OCI-M2 (cell line): ENCODE data around the gene MARK4.
"Not testable (repeated sequence)": the region's sequence is repeated elsewhere in the genome, so short reads cannot be mapped to it uniquely, and the experiment has no call there.

ENCODE experiments used
- DNase-seq: peaks from one replicate; lab custom pipeline; 2025; ENCODE audit not compliant: unreplicated experiment; lab: John Stamatoyannopoulos, UW

The MARK4 gene

DNA sequence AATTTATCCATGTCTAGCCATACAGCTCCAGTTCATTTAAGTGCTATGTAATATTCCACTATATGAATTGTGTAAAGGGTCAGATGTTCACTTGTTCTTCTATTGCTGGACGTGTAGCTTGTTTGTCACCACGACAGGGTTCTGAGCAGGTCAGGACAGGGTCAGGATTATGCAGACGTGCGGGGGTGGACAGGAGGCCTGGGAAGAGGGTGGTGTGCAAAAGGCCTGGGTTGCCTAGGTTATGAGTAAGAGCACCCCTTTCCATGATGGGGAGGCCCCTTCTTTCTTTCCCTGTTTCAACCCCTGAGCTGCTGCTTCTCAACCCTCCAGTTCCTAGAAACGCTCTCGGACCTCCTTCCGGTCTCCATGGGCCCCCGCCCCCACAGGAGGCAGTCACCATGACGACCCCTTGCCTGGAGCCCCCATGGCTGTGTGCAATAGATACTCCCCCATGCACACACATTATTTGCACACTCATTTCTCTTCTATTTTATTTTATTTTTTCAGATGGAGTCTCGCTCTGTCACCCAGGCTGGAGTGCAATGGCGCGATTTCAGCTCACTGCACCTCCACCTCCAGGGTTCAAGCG is 7.8 kb upstream of the MARK4 start:
- DNase-seq = no peak

DNA sequence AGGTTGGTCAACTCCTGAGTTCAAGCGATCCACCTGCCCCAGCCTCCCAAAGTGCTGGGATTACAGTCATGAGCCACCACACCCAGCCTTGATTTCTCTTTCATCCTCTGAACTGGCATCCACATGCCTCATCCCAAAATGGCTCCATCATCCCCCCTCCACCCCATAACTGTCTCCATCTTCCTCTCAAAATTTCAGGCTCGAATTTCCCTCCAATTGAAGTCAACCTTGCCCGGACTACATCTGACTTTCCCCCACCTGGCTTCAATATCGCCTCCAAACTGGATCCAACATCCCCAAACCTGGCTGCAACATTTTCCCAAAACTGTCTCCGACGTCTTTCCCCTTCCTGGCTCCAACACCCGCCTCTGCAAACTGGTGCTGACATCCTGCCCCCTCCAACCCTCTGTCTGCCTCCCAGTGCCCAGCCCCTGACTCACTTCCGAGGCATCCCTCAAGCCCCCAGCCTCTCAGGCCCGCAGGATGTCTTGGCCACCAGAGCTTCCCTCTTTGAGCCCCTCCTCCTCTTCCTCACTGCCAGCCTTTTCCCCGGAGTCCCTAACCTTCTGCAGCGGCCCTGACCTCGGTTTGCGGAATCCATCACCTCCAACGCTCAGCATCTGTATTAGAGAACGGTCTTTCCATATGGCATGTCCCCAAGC is 6.8 kb upstream of the MARK4 start:
- DNase-seq = no peak

DNA sequence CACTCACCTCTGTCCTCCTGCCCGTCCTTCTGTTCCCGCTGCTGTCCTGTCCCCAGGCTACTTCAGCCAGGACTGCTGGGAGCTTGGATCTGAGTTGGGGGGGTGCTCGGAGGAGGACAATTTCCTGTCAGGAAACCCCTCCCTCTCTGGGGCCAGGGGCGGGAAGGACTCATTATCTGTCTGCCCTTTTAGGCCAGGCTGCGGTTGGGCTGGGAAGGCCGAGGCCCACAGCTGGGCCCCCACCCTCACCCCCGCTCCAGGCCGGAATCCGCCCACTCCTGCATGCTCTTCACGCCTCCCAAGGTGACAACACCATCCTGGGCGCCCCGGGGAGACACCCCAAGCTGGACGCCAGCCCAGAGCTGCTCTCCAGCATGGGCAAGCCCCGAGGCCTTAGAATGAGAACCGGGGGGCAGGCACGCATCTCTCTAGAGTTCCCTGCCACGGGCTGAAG is 5.7 kb upstream of the MARK4 start, which contains the start of gene EXOC3L2:
TSS of gene EXOC3L2 (minus strand) at position 74 of the 454 bp plus-strand sequence. CDS start 6,362 bp downstream, outside the sequence.
- DNase-seq = peak; percentile 33

DNA sequence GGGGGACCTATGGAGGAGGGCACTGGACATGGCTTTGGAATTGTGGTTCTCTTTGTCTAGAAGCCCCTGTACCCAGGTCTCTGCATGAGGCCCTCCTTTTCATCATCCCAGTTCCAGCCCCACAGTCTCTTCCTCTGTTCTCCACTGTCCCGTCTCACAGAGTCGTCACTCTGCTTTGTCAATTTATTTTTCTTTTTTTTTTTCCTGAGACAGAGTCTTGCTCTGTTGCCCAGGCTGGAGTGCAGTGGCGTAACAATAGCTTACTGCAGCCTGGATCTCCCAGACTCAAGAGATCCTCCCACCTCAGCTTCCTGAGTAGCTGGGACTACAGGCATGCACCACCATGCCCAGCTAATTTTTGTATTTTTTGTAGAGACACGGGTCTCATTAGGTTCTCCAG is 5.2 kb upstream of the MARK4 start:
- DNase-seq = no peak

DNA sequence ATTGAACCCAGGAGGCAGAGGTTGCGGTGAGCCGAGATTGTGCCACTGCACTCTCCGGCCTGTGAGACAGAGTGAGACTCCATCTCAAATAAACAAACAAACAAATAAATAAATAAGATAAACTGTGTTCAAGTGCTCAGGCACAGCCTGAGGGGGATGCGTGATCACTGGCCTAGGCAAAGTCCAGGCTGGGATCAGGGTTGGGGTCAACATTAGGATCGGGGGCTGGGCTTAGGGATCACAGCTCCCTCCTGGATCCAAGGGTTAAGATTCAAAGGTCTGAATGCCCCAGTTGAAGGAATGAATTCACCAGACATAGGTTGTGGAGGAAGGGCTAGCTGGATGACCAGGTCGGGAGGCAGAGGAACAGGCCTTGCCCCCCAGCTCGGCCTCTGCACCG is 3.9 kb upstream of the MARK4 start:
- no peak for DNase-seq

DNA sequence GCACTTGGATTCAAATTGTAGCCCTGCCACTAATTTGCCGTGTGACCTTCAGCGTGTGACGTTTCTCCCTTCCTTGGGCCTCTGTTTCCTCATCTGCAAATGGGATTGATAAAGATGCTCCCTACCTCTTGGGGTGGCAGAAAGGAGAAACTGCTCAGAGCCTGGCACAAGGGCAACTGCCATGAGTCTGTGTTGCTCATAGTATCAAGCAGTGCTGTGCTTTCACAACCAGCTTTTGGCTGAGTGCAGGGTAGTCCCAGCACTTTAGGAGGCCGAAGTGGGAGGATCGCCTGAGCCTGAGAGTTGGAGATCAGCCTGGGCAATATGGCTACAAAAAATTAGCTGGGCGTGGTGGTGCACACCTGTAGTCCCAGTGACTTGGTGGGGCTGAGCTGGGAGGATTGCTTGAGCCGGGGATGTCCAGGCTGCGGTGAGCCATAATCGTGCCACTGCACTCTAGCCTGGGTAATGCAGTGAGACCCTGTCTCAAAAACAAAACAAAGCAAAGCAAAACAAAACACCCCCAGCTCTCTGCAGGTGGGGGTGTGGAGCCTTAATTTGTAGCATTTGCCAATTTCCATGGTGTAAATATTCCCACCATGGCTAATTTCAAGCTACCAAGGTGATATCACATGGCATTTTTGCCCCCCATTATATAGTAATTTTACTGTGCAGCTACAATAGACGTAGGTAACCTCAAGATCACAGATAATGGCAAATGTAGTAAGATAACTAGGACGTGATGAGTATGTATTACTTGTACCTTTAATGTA is 1.6 kb upstream of the MARK4 start:
- DNase-seq = no peak

DNA sequence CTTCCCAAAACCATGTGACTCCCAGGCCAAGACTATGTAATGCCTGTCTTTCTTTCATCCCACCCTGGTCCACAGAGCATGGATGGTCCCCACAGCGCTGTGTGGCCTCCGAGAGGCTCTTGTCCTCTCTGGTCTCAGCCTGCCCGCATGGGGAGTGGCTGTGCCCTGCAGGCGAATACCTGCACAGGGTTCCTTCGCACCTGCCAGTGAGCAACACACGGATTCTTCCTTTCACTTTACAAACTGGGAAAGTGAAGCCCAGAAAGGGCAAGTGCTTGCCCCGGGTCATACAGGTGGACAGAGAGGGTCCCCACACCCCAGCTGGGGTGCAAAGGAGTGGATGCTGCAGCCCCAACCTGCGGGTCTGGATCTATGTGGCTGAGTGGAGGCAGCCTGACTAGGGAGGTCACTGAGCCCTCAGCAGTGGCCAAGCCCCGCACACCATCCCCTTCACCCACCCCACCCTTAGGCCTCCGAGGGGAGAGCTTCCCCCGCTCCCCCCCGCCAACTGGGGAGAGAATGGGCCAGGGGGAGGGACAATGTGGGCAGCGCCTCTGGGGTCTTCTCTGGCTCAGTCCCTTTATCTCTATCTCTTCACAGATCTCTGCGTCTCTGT is 747 bp upstream of the MARK4 start:
- no peak for DNase-seq

DNA sequence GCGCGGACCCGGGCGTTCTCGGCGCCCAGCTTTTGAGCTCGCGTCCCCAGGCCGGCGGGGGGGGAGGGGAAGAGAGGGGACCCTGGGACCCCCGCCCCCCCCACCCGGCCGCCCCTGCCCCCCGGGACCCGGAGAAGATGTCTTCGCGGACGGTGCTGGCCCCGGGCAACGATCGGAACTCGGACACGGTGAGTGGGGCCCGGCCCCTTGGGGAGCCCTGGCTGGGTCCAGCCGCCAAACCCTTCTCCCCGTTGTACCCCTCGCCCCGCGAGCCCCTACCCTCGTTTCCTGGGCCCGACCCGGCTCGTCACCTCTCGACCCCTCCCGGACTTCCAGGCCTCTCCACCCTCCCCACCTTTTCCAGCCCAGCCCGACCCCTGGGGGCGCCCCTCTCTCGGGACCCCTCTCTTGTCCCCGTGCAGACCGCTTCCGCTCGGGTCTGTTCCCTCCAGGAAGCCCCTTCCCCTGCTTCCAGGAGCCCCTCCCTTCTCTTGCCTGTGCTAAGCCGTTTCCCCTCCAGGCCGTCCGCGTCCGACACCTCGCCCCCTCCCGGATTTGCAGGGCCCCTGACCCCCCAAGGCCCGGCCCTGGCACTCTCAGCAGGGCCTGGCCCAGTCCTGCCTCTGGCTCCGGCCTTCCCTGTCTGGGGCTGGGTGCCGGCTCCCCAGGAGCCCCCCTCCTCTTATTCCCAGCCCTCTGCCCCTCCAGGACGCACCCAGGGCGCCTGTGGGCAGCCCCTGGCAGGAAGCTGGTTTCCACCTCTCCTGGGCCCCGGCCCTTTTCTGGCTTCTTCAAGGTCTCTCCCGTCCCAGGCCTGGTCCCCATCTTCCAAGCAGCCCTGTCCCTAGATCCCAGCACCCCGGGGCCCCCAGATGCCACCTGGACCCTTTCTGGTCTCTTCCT is 632 bp downstream of the MARK4 start:
- no peak for DNase-seq

DNA sequence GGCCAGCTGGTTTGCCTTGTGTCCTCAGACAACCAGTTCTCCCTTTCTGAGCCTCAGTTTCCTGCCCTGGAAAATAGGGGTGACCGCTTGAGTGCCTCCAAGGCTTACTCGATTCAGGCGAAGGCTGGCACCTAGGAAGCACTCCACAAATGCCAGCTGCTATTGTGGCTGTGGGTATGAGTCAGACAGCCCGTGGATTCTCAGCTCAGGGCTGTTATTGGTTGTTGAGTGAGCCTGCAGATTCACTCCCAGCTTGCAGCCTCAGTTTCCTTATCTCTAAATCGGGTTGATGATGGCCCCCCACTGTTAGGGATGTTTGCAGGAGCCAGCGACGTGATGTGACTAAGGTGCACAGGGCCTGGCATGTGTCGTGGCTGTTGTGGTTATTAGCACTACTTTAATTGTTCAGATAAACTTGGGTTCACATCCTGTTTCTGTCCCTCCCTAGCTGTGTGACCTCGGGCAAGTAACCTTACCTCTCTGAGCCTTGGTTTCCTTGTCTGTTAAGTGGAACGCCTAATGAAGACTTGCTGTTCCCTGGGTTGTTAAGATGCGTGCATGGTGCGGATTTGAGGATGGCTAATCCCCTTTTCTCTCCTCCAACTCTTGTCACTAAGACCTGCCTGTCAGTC is 2.4 kb downstream of the MARK4 start:
- no peak for DNase-seq

DNA sequence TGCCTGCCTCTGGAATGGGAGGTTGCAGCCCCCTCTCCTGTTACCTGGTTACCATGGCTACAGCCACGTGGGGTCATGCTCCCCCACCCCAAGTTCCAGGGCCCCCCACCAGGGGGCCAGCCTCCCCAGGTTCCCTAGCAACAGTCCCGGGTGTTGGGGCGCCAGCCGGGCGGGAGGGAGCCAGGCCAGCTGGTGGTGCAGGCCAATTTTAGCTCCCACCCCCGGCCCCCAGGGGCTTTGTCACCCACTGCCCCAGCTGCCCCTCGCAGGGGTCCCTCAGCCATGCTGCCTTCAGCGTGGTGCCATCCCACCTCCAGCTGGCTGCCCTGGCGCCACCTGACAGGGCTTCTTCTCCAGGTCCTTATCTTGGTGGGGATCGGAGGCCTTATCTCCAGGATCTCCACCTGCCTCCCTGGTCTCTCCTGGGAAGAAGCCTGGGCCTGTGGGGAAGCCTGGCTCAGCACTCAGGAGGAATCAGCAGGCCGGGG is 3.0 kb downstream of the MARK4 start:
- no peak for DNase-seq

DNA sequence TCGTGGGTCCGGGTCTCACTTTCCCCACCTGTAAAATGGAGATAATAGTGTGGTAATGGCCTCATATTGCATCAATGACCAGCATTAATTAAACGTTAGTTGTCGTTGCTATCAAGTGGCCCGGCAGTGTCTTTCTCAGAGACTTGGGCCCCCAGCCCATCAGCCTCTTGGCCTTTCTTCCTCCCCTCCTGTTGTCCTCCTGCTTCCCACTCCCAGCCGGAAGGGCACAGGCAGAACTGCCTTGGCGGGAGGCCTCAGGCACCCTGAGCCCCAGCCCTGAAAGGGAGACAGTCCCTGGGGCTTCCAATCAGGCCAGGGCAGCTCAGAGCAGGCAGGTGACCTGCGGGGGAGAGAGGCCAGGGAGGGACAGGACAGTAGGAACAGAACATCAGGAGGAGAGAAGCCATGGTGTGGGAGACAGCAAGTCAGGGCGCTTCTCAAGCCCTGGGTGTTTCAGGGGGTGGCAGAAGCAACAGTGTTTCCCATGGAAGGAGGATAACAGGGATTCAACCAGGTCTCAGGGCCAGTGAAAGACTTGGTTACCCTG is 4.6 kb downstream of the MARK4 start:
- DNase-seq = no peak

DNA sequence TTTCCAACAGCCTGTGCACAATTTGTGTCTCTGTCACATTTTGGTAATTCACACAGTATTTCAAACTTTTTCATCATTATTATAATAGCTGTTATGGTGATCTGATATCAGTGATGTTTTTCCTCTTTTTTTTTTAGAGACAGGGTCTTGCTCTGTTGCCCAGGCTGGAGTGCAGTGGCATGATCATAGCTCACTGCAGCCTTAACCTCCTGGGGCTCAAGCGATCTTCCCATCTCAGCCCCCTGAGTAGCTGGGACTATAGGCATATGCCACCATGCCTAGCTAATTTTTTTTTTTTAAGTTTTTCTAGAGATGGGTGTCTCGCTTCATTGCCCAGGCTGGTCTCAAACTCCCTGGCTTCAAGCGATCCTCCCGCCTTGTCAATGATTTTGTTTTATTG is 5.8 kb downstream of the MARK4 start:
- DNase-seq = no peak

DNA sequence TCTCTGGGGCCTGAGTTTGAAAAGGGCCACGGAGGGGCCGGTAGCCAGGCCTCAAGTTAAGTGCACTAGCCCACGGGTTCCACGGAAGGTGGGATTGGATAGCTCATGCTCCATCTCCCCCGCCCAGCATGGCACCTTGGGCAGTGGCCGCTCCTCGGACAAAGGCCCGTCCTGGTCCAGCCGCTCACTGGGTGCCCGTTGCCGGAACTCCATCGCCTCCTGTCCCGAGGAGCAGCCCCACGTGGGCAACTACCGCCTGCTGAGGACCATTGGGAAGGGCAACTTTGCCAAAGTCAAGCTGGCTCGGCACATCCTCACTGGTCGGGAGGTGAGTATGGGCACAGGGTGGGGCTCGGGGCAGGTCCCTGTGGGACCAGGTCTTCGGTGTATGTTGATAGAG is 7.8 kb downstream of the MARK4 start:
- DNase-seq = no peak

DNA sequence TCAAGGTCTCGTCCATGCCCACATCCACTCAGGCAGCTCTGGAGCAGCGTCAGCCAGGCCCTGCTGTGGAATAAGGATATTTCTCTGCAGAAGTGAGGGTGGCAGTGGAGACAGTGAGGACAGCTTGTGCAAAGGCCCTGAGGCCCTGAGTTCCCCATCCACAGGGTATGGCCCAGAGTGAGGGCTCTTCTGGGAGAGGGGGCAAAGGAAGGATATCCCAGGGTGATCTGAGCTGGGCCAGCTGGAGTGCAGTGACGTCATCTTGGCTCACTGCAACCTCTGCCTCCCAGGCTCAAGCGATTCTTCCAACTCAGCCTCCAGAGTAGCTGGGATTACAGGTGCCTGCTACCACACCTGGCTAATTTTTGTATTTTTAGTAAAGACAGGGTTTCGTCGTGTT is 11.5 kb downstream of the MARK4 start:
- DNase-seq = no peak

DNA sequence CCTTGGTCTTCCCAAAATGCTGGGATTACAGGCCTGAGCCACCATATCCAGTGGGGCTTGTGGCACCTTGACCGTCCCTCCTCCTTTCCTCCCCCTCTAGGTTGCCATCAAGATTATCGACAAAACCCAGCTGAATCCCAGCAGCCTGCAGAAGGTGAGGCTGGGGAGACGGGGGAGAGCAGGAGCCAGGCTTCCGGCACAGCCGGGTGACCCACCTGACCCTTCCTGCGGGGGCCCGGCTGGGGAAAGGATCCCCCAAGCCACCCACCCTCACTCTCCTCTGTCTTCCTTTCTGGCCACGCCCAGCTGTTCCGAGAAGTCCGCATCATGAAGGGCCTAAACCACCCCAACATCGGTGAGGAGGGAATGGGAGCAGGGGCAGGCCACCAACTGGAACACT is 11.9 kb downstream of the MARK4 start:
- DNase-seq = no peak

DNA sequence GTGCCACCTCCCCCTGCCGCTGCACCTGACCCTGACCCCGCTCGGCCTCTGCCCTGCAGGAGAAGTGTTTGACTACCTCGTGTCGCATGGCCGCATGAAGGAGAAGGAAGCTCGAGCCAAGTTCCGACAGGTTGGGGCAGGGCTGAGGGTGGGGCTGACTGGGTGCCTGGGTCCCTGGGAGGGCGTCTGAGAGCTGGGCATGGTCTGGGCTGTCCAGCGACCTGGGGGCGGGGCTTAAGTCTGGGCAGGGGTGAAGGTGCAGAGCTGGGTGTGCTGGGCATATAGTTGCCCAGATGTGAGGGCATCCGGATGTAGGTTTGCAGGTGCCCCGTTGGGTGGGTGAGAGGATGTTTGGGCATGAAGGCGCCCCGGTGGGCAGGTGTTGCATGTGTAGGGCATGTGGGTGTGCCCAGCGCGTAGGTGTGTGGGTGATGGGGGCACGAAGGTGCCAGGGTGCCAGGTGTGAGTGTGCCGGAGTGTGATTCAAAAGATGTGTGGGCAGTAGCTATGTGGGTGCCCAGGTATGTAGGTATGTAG is 13.8 kb downstream of the MARK4 start:
- DNase-seq = no peak

DNA sequence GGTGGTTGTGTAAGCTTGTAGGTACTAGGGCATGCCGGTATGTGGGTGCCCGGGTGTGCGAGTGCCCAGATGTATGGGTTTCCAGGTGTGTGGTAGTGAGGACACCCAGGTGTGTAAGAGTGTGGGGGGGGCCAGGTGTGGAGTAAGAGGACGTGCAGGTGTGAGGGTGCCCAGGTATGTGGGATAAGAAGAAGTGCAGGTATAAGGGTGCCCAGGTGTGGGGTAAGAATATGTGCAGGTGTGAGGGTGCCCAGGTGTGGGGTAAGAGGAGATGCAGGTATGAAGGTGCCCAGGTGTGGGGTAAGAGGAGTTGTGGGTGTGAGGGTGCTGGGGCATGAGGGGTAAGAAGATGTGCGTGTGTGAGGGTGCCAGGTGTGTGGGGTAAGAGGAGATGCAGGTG is 14.3 kb downstream of the MARK4 start:
- DNase-seq = no peak

DNA sequence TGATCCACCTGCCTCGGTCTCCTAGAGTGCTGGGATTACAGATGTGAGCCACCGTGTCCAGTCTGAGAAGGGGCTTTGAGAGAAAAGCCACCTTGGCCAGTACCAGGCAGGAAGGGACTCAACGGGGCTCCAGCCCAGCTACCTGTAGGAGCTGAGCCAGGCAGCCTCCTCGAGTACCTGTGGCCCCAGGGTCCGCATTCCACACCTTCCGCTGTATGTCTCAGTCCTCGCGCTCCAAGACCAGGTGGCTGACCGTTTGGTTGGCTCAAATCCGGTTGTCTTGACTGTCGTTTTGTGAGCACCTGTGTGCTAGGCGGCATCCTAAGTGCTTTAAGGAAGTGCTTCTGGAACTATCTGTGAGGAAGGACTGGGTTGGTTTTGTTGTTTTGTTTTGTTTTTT is 16.2 kb downstream of the MARK4 start:
- DNase-seq = no peak

DNA sequence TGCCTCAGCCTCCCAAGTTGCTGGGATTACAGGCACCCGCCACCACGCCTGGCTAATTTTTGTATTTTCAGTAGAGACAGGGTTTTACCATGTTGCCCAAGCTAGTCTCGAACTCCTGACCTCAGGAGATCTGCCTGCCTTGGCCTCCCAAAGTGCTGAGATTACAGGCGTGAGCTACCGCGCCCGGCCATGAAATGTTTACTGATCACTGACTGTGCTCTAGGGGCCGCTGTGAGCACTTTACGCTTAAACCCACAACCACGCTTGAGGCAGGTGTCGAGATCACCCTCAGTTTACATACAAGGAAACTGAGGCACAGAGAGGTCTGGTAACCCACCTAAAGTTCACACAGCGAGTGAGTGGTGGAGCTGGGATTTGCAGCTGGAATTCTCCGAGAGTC is 18.9 kb downstream of the MARK4 start:
- not testable (repeated sequence) for DNase-seq
